PC-9 (cell line): ENCODE data around the gene MRC2. TPM values are rescaled to one million over a fixed set of nuclear protein-coding genes. Genes with fewer than 3 reads are reported as not detected.

Experiments
- BruUV-seq: library from RNA; stranded (reverse); fragments of 400-500 nt; replicated peaks from 2 replicates; lab custom pipeline; 2021; lab: Mats Ljungman, UMichigan
- CTCF ChIA-PET: fragments of 300-600 bp; sonication (Branson Sonifier 250); formaldehyde crosslinking; loops from one replicate; lab custom pipeline; 2022; ENCODE audit warnings: antibody characterized with exemption; lab: Charles Lee
- POLR2A ChIA-PET: fragments of 300-600 bp; sonication (Branson Sonifier 250); formaldehyde crosslinking; loops from one replicate; lab custom pipeline; 2022; ENCODE audit warnings: antibody characterized with exemption; ENCODE audit not compliant: unreplicated experiment; lab: Charles Lee
- DNase-seq, 2 experiments: peaks; one replicate each; pipeline versions ENCODE4 v3.0.0 to v3.0.0-alpha.2; 2015 to 2022; ENCODE audit warnings: mixed read lengths in 1 of 2
- H2AFZ ChIP-seq: fragments of 200-600 bp; sonication (generic); 2 replicates; pipeline ENCODE4 v1.8.1; 2017; ENCODE audit warnings: antibody characterized with exemption
- H3F3A ChIP-seq: fragments of 200-600 bp; sonication (generic); 2 replicates; pipeline ENCODE4 v1.8.1; 2017; ENCODE audit warnings: antibody characterized with exemption, mild to moderate bottlenecking, low read depth; ENCODE audit not compliant: insufficient read depth
- H3K27ac ChIP-seq: fragments of 200-600 bp; sonication (generic); 2 replicates; pipeline ENCODE4 v1.6.1; 2016; ENCODE audit warnings: mixed run types
- H3K27me3 ChIP-seq: fragments of 200-600 bp; sonication (generic); 2 replicates; pipeline ENCODE4 v1.6.1; 2016; ENCODE audit warnings: low read depth, mixed run types; ENCODE audit not compliant: insufficient read depth
- H3K36me3 ChIP-seq: fragments of 200-600 bp; sonication (generic); 2 replicates; pipeline ENCODE4 v1.6.1; 2016; ENCODE audit warnings: low read depth, mixed run types
- H3K4me1 ChIP-seq: fragments of 200-600 bp; sonication (generic); replicated peaks from 2 replicates; pipeline ENCODE4 v1.6.1; 2016; ENCODE audit warnings: mixed run types; ENCODE audit not compliant: insufficient read depth
- H3K4me2 ChIP-seq: fragments of 200-600 bp; sonication (generic); 2 replicates; pipeline ENCODE4 v1.6.1; 2017; ENCODE audit warnings: mixed run types
- H3K4me3 ChIP-seq: fragments of 200-600 bp; sonication (generic); 2 replicates; pipeline ENCODE4 v1.6.1; 2016; ENCODE audit warnings: mixed run types
- H3K79me2 ChIP-seq: fragments of 200-600 bp; sonication (generic); 2 replicates; pipeline ENCODE4 v1.6.1; 2017; ENCODE audit warnings: low read depth, mixed run types
- H3K9me2 ChIP-seq: fragments of 200-600 bp; sonication (generic); 2 replicates; pipeline ENCODE4 v1.8.1; 2017; ENCODE audit warnings: mild to moderate bottlenecking; ENCODE audit not compliant: insufficient read depth
- H3K9me3 ChIP-seq: fragments of 200-600 bp; sonication (generic); 2 replicates; pipeline ENCODE4 v1.8.1; 2016; ENCODE audit warnings: low read depth; ENCODE audit not compliant: insufficient read depth
- H4K20me1 ChIP-seq: fragments of 200-600 bp; sonication (generic); 2 replicates; pipeline ENCODE4 v1.8.1; 2017; ENCODE audit not compliant: insufficient read depth
- EZH2 ChIP-seq: fragments of 200-600 bp; sonication (generic); IDR thresholded peaks from 2 replicates; pipeline ENCODE4 v1.8.0; 2017; ENCODE audit warnings: antibody characterized with exemption, low read depth
- intact Hi-C: fragments of 100-400 bp; cut with micrococcal nuclease; formaldehyde crosslinking; loops from one replicate; pipeline ENCODE4 v1.10.0; 2022; ENCODE audit not compliant: unreplicated experiment
- total RNA-seq: library from RNA; stranded (reverse); gene quantifications from 2 replicates; pipeline ENCODE4 v1.2.3, GENCODE V29; 2021
- TF ChIP-seq, protein P1 (sequence below): fragments of 200-600 bp; sonication (generic); conservative IDR thresholded peaks from 2 replicates; pipeline ENCODE4 v1.6.1; 2017; ENCODE audit warnings: mixed run types, antibody characterized with exemption, mild to moderate bottlenecking, moderate library complexity

Gene MRC2
- total RNA-seq, 1 experiment from 2014 or later = 1.0 TPM

DNA sequence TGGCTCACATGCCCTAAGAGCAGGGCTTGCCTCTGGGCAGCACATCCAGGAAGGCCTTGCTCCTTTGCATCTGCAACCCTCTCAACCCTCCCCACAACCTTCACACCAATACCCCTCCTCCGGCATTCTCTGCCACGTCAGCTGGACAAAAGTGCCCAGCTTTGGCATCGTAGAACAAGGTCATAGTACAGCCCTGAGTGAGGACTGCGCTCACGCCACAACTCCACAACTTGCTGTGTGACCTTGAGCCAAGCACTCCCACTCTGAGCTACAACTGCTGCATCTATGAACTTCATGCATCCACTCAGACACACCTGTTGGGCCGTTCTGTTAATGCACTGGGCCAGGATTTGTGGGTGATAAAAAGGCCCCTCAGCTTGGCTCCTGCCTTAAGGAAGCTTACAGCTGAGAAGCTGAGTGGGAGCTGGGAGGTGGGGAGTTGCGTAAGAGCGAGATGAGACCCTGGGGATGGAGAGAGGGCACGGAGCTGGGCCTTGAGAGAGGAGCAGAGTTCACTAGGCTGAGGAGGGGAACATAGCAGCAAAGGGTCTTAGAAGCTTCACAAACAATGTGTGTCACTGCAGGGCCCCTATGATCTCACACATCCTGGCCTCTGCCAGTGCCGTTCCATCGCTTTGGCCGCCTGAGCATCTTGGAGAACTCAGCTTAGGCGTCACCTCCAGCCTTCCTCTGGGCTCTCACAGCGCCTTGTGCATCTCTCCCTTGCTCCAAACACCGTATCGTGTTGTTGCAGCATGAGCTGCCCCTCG lies 8.6 kb upstream of the MRC2 start:
- no peaks in the 10 kb centered on the region for H3K9me2 ChIP-seq
- no peaks in the 10 kb centered on the region for H3K4me1 ChIP-seq
- ChIA-PET POLR2A (interaction anchor here (0.5 to 0.6 kb wide), 2 partner anchors 15 to 34 kb away, joined by 3 read pairs; no protein-coding TSS in a partner anchor), CTCF (no interaction called here)
- DNase-seq = no peak
- no peaks in the 10 kb centered on the region for H3K9me3 ChIP-seq
- H3K36me3 ChIP-seq = no peaks in the 10 kb centered on the region
- no peak overlapping the region for H2AFZ ChIP-seq
- H4K20me1 ChIP-seq = no peaks in the 10 kb centered on the region
- peaks cover 5% of the 10 kb centered on the region; the same call in 1 of the 2 replicates for H3F3A ChIP-seq
- H3K27me3 ChIP-seq = no peaks in the 10 kb centered on the region
- no TSS peak for BruUV-seq
- intact Hi-C loops = no loop called here
- no peak overlapping the region for H3K4me3 ChIP-seq
- H3K4me2 ChIP-seq = no peak overlapping the region
- no peak for TF ChIP-seq EZH2
- TF ChIP-seq, protein P1, sequence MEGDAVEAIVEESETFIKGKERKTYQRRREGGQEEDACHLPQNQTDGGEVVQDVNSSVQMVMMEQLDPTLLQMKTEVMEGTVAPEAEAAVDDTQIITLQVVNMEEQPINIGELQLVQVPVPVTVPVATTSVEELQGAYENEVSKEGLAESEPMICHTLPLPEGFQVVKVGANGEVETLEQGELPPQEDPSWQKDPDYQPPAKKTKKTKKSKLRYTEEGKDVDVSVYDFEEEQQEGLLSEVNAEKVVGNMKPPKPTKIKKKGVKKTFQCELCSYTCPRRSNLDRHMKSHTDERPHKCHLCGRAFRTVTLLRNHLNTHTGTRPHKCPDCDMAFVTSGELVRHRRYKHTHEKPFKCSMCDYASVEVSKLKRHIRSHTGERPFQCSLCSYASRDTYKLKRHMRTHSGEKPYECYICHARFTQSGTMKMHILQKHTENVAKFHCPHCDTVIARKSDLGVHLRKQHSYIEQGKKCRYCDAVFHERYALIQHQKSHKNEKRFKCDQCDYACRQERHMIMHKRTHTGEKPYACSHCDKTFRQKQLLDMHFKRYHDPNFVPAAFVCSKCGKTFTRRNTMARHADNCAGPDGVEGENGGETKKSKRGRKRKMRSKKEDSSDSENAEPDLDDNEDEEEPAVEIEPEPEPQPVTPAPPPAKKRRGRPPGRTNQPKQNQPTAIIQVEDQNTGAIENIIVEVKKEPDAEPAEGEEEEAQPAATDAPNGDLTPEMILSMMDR = no peak
- no peak overlapping the region for H3K27ac ChIP-seq
- no peaks in the 10 kb centered on the region for H3K79me2 ChIP-seq

- no peaks in the 10 kb centered on the region for H3K27me3 ChIP-seq
- CTCF ChIA-PET = no interaction called here
- intact Hi-C loops = no loop called here
- H3K36me3 ChIP-seq = no peaks in the 10 kb centered on the region
- H3K27ac ChIP-seq = no peak overlapping the region
- H3K4me3 ChIP-seq = no peak overlapping the region
- H3K9me2 ChIP-seq = no peaks in the 10 kb centered on the region
- BruUV-seq = no TSS peak
- DNase-seq = no peak
- H3K9me3 ChIP-seq = no peaks in the 10 kb centered on the region
- no peaks in the 10 kb centered on the region for H4K20me1 ChIP-seq
- no peak overlapping the region for H2AFZ ChIP-seq
- no peaks in the 10 kb centered on the region for H3K79me2 ChIP-seq
- H3F3A ChIP-seq = peaks cover 5% of the 10 kb centered on the region; the same call in 1 of the 2 replicates
- POLR2A ChIA-PET = interaction anchor here (0.6 kb wide), 4 partner anchors 17 to 606 kb away, joined by 3 to 6 read pairs (median 4); no protein-coding TSS in a partner anchor
- no peaks in the 10 kb centered on the region for H3K4me1 ChIP-seq
- TF ChIP-seq, protein P1 = no peak
- no peak for TF ChIP-seq EZH2
- H3K4me2 ChIP-seq = no peak overlapping the region
Measured at GRCh38 chr17:62619417-62620155, 7.9 kb upstream of the MRC2 start.

DNA sequence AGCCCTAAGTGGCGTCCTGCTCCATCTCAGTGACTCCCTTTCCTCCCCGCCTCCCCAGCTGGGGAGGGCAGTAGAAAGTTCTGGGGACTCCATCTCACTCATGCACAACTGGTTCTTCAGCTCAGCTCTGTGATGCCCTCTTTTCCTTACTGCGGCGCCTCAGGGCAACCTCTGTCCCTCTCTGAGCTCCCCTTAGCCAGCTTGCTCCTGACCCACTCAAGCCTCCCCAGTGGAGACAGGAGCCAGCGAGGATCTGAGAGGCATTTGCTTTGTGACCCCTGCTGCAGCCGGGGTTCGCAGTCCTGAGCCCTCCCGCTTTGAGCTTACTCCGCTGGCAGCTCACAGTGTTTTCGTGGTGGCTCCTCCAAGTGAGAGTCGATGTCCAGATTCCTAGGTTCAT lies 6.2 kb upstream of the MRC2 start:
- CTCF ChIA-PET = no interaction called here
- no peaks in the 10 kb centered on the region for H3K27me3 ChIP-seq
- no peaks in the 10 kb centered on the region for H3K36me3 ChIP-seq
- H3K9me2 ChIP-seq = no peaks in the 10 kb centered on the region
- no peaks in the 10 kb centered on the region for H4K20me1 ChIP-seq
- H3K4me1 ChIP-seq = no peaks in the 10 kb centered on the region
- no peak overlapping the region for H2AFZ ChIP-seq
- H3K4me2 ChIP-seq = no peak overlapping the region
- BruUV-seq = no TSS peak
- no peak for DNase-seq
- no peak overlapping the region for H3K4me3 ChIP-seq
- intact Hi-C loops = no loop called here
- no peak overlapping the region for H3K27ac ChIP-seq
- no peaks in the 10 kb centered on the region for H3K9me3 ChIP-seq
- POLR2A ChIA-PET = interaction anchor here (0.6 to 0.7 kb wide), 2 partner anchors 30 to 654 kb away, joined by 6 read pairs; no protein-coding TSS in a partner anchor
- TF ChIP-seq, protein P1 = no peak
- no peak for TF ChIP-seq EZH2
- H3K79me2 ChIP-seq = no peaks in the 10 kb centered on the region
- H3F3A ChIP-seq = peaks cover 5% of the 10 kb centered on the region; the same call in 1 of the 2 replicates
